HepG2 (cell line): ENCODE measurements around the gene MT1G. TPM values are rescaled to one million over a fixed set of nuclear protein-coding genes. Genes with fewer than 3 reads are reported as not detected.
A peak's percentile ranks its signal among the peaks of the same experiment; 100 is the strongest.

ENCODE experiments used
- FOXO1 ChIP-seq: sonication (generic); formaldehyde crosslinking; IDR thresholded peaks from 2 replicates; pipeline ENCODE4 v1.4.0; 2020; ENCODE audit warnings: missing genetic modification reagents
- HNF4A ChIP-seq: sonication (generic); formaldehyde crosslinking; IDR thresholded peaks from 2 replicates; pipeline ENCODE4 v1.4.0; 2020; ENCODE audit warnings: missing genetic modification reagents
- HOXA5 ChIP-seq: sonication (generic); formaldehyde crosslinking; IDR thresholded peaks from 2 replicates; pipeline ENCODE4 v1.4.0; 2020; ENCODE audit warnings: missing genetic modification reagents
- IRF9 ChIP-seq: sonication (generic); formaldehyde crosslinking; IDR thresholded peaks from 2 replicates; pipeline ENCODE4 v1.8.0; 2022; ENCODE audit warnings: missing genetic modification reagents, mild to moderate bottlenecking, borderline replicate concordance
- MYC ChIP-seq: sonication (generic); formaldehyde crosslinking; IDR thresholded peaks from 2 replicates; pipeline ENCODE4 v1.9.0; 2021; ENCODE audit warnings: missing genetic modification reagents, borderline replicate concordance
- PCBP2 ChIP-seq: fragments of 200-400 bp; formaldehyde crosslinking; optimal IDR thresholded peaks from 2 replicates; pipeline ENCODE3; 2018; ENCODE audit warnings: low read length, low read depth; ENCODE audit not compliant: poor library complexity, severe bottlenecking
- SKI ChIP-seq: fragments of 450-650 bp; IDR thresholded peaks from one replicate; pipeline ENCODE4 v1.6.1; 2018; ENCODE audit warnings: mild to moderate bottlenecking; ENCODE audit not compliant: partially characterized antibody
- ZBTB38 ChIP-seq: sonication (generic); formaldehyde crosslinking; IDR thresholded peaks from 2 replicates; pipeline ENCODE4 v1.5.1; 2020; ENCODE audit warnings: mild to moderate bottlenecking, missing genetic modification reagents
- ZNF451 ChIP-seq: sonication (generic); formaldehyde crosslinking; IDR thresholded peaks from 2 replicates; pipeline ENCODE4 v1.5.0; 2020; ENCODE audit warnings: mild to moderate bottlenecking, missing genetic modification reagents
- polyA plus RNA-seq, 8 experiments: library from polyadenylated mRNA; depleted of rRNA in 3 of 8; stranded (reverse) in 7 of 8; unstranded in 1 of 8; fragments of >200 nt; fragmentation: Illumina TruSeq in 4 of 8; extraction: Trizol in 4 of 8; gene quantifications; 2 replicates each; pipeline versions ENCODE4 v1.2.1 to v1.2.3, GENCODE V29; 2011 to 2016; ENCODE audit warnings: low read depth in 4 of 8, missing spikeins in 1 of 8, mixed read lengths in 1 of 8; ENCODE audit not compliant: insufficient read depth in 1 of 8
- total RNA-seq, 5 experiments: library from RNA; depleted of rRNA; stranded (reverse); fragments of >200 nt; fragmentation: Illumina TruSeq; extraction: Trizol; gene quantifications; 2 replicates each; pipeline ENCODE4 v1.2.3, GENCODE V29; 2016; ENCODE audit warnings: low read depth in 1 of 5
- TF ChIP-seq, protein P1 (sequence below): sonication (generic); formaldehyde crosslinking; IDR thresholded peaks from 2 replicates; pipeline ENCODE4 v1.4.0; 2020; ENCODE audit warnings: mild to moderate bottlenecking, low read depth, missing genetic modification reagents
- TF ChIP-seq, protein P2 (sequence below), 2 experiments: sonication (generic) in 1 of 2; formaldehyde crosslinking in 1 of 2; IDR thresholded peaks; 2 replicates each; pipeline versions ENCODE4 v1.4.0 to v1.6.1; 2016 to 2020; ENCODE audit warnings: borderline replicate concordance in 1 of 2, low read depth in 1 of 2, mild to moderate bottlenecking in 1 of 2, missing genetic modification reagents in 1 of 2
- TF ChIP-seq, protein P3 (sequence below): sonication (generic); formaldehyde crosslinking; IDR thresholded peaks from 2 replicates; pipeline ENCODE4 v1.4.0; 2020; ENCODE audit warnings: missing genetic modification reagents
- TF ChIP-seq, protein P4 (sequence below): sonication (generic); formaldehyde crosslinking; IDR thresholded peaks from 2 replicates; pipeline ENCODE4 v1.4.0; 2020; ENCODE audit warnings: missing genetic modification reagents
- TF ChIP-seq, protein P5 (sequence below): sonication (generic); formaldehyde crosslinking; IDR thresholded peaks from 2 replicates; pipeline ENCODE4 v1.5.1; 2020; ENCODE audit warnings: missing genetic modification reagents, mild to moderate bottlenecking, borderline replicate concordance

Gene MT1G
- total and polyA plus RNA-seq, 2 of the 13 experiments (the other 11 are each of a cell fraction or from before 2014, with no cell fraction given), result 3.6 to 377 TPM

DNA sequence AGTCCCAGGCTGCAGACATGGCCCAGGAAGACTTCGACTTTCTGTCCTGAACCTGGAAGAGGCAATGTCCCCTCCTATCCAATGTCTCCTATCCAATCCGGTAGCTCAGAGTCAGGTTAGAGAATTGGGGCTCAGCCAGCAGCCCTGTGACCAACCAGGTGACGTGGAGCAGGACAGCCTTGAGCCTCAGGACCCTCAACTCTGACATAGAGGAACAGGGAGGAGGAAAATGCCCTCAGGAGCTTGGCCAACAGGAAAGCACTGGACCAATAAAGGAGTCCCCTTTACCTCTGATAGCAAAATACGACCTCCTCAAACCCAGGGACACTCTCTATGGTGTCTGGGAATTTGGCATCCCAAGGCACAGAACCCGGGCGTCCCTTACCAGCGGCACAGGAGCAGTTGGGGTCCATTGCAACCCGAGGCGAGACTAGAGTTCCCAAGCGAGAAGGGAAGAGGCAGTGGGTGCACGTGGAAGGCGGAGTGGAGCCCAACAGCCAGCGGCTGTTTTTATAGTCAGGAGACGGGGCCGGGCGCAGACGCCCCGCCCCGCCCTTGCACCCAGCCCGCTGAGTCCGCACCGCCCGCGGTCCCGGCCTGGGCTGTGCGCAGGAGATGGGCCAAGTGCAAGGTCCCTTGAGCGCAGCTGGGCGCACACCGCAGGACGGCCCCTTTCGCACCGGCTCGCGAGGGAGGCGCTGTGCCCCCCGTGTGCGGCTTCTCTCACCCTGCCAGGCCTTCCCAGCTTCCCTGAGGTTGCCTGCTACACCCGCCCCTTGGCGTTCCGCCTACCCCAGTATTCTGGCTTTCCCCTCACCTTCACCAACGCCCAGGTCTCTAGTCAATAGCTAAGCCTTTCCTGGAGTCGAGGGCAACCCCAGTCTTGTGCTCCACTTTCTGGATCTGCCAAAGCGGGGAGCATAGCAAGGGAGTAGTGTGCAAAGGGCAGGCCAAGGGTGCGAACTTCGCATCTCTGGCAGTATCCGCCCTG is at the start of gene MT1G (continued):
- TF ChIP-seq, protein P1, sequence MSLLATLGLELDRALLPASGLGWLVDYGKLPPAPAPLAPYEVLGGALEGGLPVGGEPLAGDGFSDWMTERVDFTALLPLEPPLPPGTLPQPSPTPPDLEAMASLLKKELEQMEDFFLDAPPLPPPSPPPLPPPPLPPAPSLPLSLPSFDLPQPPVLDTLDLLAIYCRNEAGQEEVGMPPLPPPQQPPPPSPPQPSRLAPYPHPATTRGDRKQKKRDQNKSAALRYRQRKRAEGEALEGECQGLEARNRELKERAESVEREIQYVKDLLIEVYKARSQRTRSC, result no peak
- 0 out of 2 replicates have a peak, but pooled peaks have one; percentile 39 for TF ChIP-seq IRF9 (CRISPR knock-in tag)
- TF ChIP-seq, protein P2, sequence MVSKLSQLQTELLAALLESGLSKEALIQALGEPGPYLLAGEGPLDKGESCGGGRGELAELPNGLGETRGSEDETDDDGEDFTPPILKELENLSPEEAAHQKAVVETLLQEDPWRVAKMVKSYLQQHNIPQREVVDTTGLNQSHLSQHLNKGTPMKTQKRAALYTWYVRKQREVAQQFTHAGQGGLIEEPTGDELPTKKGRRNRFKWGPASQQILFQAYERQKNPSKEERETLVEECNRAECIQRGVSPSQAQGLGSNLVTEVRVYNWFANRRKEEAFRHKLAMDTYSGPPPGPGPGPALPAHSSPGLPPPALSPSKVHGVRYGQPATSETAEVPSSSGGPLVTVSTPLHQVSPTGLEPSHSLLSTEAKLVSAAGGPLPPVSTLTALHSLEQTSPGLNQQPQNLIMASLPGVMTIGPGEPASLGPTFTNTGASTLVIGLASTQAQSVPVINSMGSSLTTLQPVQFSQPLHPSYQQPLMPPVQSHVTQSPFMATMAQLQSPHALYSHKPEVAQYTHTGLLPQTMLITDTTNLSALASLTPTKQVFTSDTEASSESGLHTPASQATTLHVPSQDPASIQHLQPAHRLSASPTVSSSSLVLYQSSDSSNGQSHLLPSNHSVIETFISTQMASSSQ (IDR thresholded peaks at IDR 0.05; ENCODE audit: low read depth), result no peak
- TF ChIP-seq, protein P2 (CRISPR knock-in tag; IDR thresholded peaks at IDR 0.05; ENCODE audit: borderline replicate concordance), result peak; percentile 54; the same call in 1 of the 2 replicates
- 0 out of 2 replicates have a peak, but pooled peaks have one; percentile 23 for TF ChIP-seq HOXA5 (CRISPR knock-in tag)
- TF ChIP-seq ZNF451 (CRISPR knock-in tag), result 0 out of 2 replicates have a peak, but pooled peaks have one; percentile 83
- TF ChIP-seq PCBP2, result no peak
- TF ChIP-seq FOXO1 (CRISPR knock-in tag), result 0 out of 2 replicates have a peak, but pooled peaks have one; percentile 9
- TF ChIP-seq, protein P3, sequence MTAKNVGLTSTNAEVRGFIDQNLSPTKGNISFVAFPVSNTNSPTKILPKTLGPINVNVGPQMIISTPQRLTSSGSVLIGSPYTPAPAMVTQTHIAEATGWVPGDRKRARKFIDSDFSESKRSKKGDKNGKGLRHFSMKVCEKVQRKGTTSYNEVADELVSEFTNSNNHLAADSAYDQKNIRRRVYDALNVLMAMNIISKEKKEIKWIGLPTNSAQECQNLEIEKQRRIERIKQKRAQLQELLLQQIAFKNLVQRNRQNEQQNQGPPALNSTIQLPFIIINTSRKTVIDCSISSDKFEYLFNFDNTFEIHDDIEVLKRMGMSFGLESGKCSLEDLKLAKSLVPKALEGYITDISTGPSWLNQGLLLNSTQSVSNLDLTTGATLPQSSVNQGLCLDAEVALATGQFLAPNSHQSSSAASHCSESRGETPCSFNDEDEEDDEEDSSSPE (CRISPR knock-in tag), result 0 out of 2 replicates have a peak, but pooled peaks have one; percentile 15
- TF ChIP-seq MYC (CRISPR knock-in tag), result peak; percentile 80; the same call in 1 of the 2 replicates
- peak; percentile 60 for TF ChIP-seq ZBTB38
- peak; percentile 68 for TF ChIP-seq SKI
- TF ChIP-seq, protein P4, sequence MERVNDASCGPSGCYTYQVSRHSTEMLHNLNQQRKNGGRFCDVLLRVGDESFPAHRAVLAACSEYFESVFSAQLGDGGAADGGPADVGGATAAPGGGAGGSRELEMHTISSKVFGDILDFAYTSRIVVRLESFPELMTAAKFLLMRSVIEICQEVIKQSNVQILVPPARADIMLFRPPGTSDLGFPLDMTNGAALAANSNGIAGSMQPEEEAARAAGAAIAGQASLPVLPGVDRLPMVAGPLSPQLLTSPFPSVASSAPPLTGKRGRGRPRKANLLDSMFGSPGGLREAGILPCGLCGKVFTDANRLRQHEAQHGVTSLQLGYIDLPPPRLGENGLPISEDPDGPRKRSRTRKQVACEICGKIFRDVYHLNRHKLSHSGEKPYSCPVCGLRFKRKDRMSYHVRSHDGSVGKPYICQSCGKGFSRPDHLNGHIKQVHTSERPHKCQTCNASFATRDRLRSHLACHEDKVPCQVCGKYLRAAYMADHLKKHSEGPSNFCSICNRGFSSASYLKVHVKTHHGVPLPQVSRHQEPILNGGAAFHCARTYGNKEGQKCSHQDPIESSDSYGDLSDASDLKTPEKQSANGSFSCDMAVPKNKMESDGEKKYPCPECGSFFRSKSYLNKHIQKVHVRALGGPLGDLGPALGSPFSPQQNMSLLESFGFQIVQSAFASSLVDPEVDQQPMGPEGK (CRISPR knock-in tag), result peak; percentile 70
- TF ChIP-seq HNF4A, result peak; percentile 68; the same call in 1 of the 2 replicates
- TF ChIP-seq, protein P5, sequence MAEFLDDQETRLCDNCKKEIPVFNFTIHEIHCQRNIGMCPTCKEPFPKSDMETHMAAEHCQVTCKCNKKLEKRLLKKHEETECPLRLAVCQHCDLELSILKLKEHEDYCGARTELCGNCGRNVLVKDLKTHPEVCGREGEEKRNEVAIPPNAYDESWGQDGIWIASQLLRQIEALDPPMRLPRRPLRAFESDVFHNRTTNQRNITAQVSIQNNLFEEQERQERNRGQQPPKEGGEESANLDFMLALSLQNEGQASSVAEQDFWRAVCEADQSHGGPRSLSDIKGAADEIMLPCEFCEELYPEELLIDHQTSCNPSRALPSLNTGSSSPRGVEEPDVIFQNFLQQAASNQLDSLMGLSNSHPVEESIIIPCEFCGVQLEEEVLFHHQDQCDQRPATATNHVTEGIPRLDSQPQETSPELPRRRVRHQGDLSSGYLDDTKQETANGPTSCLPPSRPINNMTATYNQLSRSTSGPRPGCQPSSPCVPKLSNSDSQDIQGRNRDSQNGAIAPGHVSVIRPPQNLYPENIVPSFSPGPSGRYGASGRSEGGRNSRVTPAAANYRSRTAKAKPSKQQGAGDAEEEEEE (CRISPR knock-in tag), result 0 out of 2 replicates have a peak, but pooled peaks have one; percentile 45
